B cell (primary cell): ENCODE results near the gene NCLN. TPM values are rescaled to one million over a fixed set of nuclear protein-coding genes. Genes with fewer than 3 reads are reported as not detected.

ENCODE experiments used
- ATAC-seq: fragments of 200-7000 bp; cut with Tn5 transposase; one replicate; pipeline ENCODE4 v1.10.0; 2021; ENCODE audit warnings: low read depth, mild to moderate bottlenecking, moderate number of reproducible peaks, moderate library complexity
- CTCF ChIA-PET: fragments of 350-600 bp; sonication (Branson Sonifier 250); formaldehyde crosslinking; loops from one replicate; lab custom pipeline; 2021; ENCODE audit warnings: antibody characterized with exemption, inconsistent platforms; lab: Charles Lee
- POLR2A ChIA-PET: fragments of 350-600 bp; sonication (Branson Sonifier 250); formaldehyde crosslinking; loops from one replicate; lab custom pipeline; 2021; ENCODE audit warnings: antibody characterized with exemption; lab: Charles Lee
- DNase-seq: peaks from one replicate; pipeline ENCODE4 v3.0.0; 2013
- H2AFZ ChIP-seq: 2 replicates; pipeline ENCODE4 v1.6.1; 2012; ENCODE audit warnings: mild to moderate bottlenecking, low read depth, low read length; ENCODE audit not compliant: insufficient read depth, poor library complexity, severe bottlenecking
- H3K27ac ChIP-seq, 2 donors: 1 replicate in 1 of 2; 2 replicates in 1 of 2; pipeline ENCODE4 v1.5.1; 2012 to 2013; ENCODE audit warnings: low read length in 2 of 2, mild to moderate bottlenecking in 2 of 2, moderate library complexity in 1 of 2
- H3K27me3 ChIP-seq, 4 experiments: fragments of 200-600 bp in 1 of 4; sonication (generic) in 1 of 4; replicated peaks in 1 of 4; 1 replicate in 2 of 4; 2 replicates in 2 of 4; pipeline versions ENCODE4 v1.6.1 to v1.7.0; 2013 to 2016; ENCODE audit warnings: low read length in 3 of 4, mild to moderate bottlenecking in 2 of 4, mixed read lengths in 1 of 4, moderate library complexity in 1 of 4; ENCODE audit not compliant: insufficient read depth in 4 of 4, control insufficient read depth in 3 of 4; ENCODE audit errors: control extremely low read depth in 1 of 4
- H3K36me3 ChIP-seq, 2 experiments: replicated peaks in 1 of 2; 1 replicate in 1 of 2; 2 replicates in 1 of 2; pipeline versions ENCODE4 v1.6.1 to v1.7.1; 2013; ENCODE audit warnings: low read length in 1 of 2; ENCODE audit not compliant: insufficient read depth in 2 of 2, control insufficient read depth in 1 of 2; ENCODE audit errors: control extremely low read depth in 1 of 2, extremely low read depth in 1 of 2
- H3K4me1 ChIP-seq, 2 donors: fragments of 200-600 bp in 1 of 2; sonication (generic) in 1 of 2; 1 replicate in 1 of 2; 2 replicates in 1 of 2; pipeline versions ENCODE4 v1.5.1 to v1.6.1; 2013 to 2017; ENCODE audit warnings: low read length in 2 of 2; ENCODE audit not compliant: control insufficient read depth in 2 of 2, insufficient read depth in 2 of 2
- H3K4me2 ChIP-seq: replicated peaks from 2 replicates; pipeline ENCODE3; 2012; ENCODE audit warnings: mild to moderate bottlenecking, low read depth, low read length; ENCODE audit not compliant: poor library complexity, severe bottlenecking
- H3K4me3 ChIP-seq, 5 experiments: fragments of 200-600 bp in 1 of 5; sonication (generic) in 1 of 5; 1 replicate in 3 of 5; 2 replicates in 2 of 5; pipeline versions ENCODE4 v1.5.1 to v1.7.0; 2011 to 2016; ENCODE audit warnings: low read length in 4 of 5, mild to moderate bottlenecking in 4 of 5, low read depth in 2 of 5, control low read depth in 1 of 5, moderate library complexity in 1 of 5; ENCODE audit not compliant: insufficient read depth in 1 of 5; ENCODE audit errors: control extremely low read depth in 1 of 5, extremely low read depth in 1 of 5
- H3K79me2 ChIP-seq: fragments of 200-600 bp; sonication (generic); one replicate; pipeline ENCODE4 v1.6.0; 2016; ENCODE audit warnings: low read length; ENCODE audit not compliant: control insufficient read depth, insufficient read depth
- H3K9ac ChIP-seq: fragments of 200-600 bp; sonication (generic); 2 replicates; pipeline ENCODE4 v1.6.1; 2017; ENCODE audit warnings: mild to moderate bottlenecking, low read length, moderate library complexity
- H3K9me3 ChIP-seq, 3 donors: one replicate each; pipeline versions ENCODE4 v1.6.1 to v1.7.1; 2013; ENCODE audit warnings: low read length in 2 of 3; ENCODE audit not compliant: control insufficient read depth in 2 of 3, insufficient read depth in 1 of 3; ENCODE audit errors: control extremely low read depth in 1 of 3
- H4K20me1 ChIP-seq: 2 replicates; pipeline ENCODE4 v1.6.0; 2012; ENCODE audit warnings: mild to moderate bottlenecking, low read length; ENCODE audit not compliant: insufficient read depth, control insufficient read depth, poor library complexity, severe bottlenecking
- H3K27ac Mint-ChIP-seq: one replicate; pipeline ENCODE4 v1.8.0; 2021; ENCODE audit warnings: mixed read lengths
- H3K27me3 Mint-ChIP-seq: one replicate; pipeline ENCODE4 v1.8.0; 2021; ENCODE audit warnings: mixed read lengths
- H3K4me1 Mint-ChIP-seq: one replicate; pipeline ENCODE4 v1.8.0; 2021; ENCODE audit warnings: mixed read lengths
- H3K4me3 Mint-ChIP-seq: one replicate; pipeline ENCODE4 v1.8.0; 2021; ENCODE audit warnings: mixed read lengths
- H3K9me3 Mint-ChIP-seq: one replicate; pipeline ENCODE4 v1.8.0; 2022; ENCODE audit warnings: mixed read lengths; ENCODE audit not compliant: insufficient read depth
- EZH2 ChIP-seq: IDR thresholded peaks from 2 replicates; pipeline ENCODE4 v1.6.1; 2012; ENCODE audit warnings: borderline replicate concordance, low read depth, mild to moderate bottlenecking, moderate library complexity, low read length; ENCODE audit not compliant: insufficient read depth, poor library complexity, severe bottlenecking
- WGBS: methylation state at CpG from one replicate; pipeline ENCODE4 v1.1.5; 2013; ENCODE audit warnings: missing lambda C conversion rate; ENCODE audit not compliant: insufficient coverage; 5-methylcytosine and 5-hydroxymethylcytosine counted together
- intact Hi-C: fragments of 100-400 bp; cut with micrococcal nuclease; formaldehyde crosslinking; loops from one replicate; pipeline ENCODE4 v1.10.0; 2022
- polyA plus RNA-seq: library from polyadenylated mRNA; depleted of rRNA; stranded (reverse); fragments of >200 nt; gene quantifications from 2 replicates; pipeline ENCODE4 v1.2.3, GENCODE V29; 2012
- total RNA-seq, 2 donors: library from RNA; stranded (reverse); fragments of 120-200 nt in 1 of 2; gene quantifications; 1 replicate in 1 of 2; 2 replicates in 1 of 2; pipeline versions ENCODE4 v1.2.3 to v1.2.4, GENCODE V29; 2013 to 2022
- TF ChIP-seq, protein P1 (sequence below): fragments of 200-600 bp; IDR thresholded peaks from one replicate; pipeline ENCODE4 v1.8.0; 2022; ENCODE audit warnings: antibody characterized with exemption, mild to moderate bottlenecking

The NCLN gene
- total and polyA plus RNA-seq, 2 donors (not counting 1 experiment from before 2014, with no cell fraction given): 55.0 to 82.0 TPM

- peak; percentile 85 for DNase-seq
- peaks cover 3% of the 10 kb centered on the region for H3K9me3 Mint-ChIP-seq
- 31% methylated on average over 15 of the region's 21 CpGs for WGBS
- ATAC-seq: peak; percentile 95
- no peaks in the 10 kb centered on the region for H4K20me1 ChIP-seq
- H3K9me3 ChIP-seq: peaks cover 0 to 11% (median 0%) of the 10 kb centered on the region in 3 donors
- no peak overlapping the region for H2AFZ ChIP-seq
- peaks cover 15% of the 10 kb centered on the region in 2 donors for H3K4me1 ChIP-seq
- CTCF ChIA-PET: interaction anchor here (0.6 to 1.0 kb wide), 2 partner anchors 25 to 26 kb away, joined by 3 to 4 read pairs; no protein-coding TSS in a partner anchor
- H3K4me3 ChIP-seq: peak overlapping the region in 1 of 5 experiments; percentile 4
- peaks cover 3% of the 10 kb centered on the region for H3K4me1 Mint-ChIP-seq
- intact Hi-C loops: loop anchor here (2.0 kb wide), 1 partner anchor 18 kb away; no protein-coding TSS in a partner anchor
- peak overlapping the region; percentile 68 for H3K27ac Mint-ChIP-seq
- POLR2A ChIA-PET: interaction anchor here (0.6 kb wide), 1 partner anchor 666 kb away, joined by 4 read pairs; no protein-coding TSS in a partner anchor
- TF ChIP-seq EZH2: no peak
- TF ChIP-seq, protein P1, sequence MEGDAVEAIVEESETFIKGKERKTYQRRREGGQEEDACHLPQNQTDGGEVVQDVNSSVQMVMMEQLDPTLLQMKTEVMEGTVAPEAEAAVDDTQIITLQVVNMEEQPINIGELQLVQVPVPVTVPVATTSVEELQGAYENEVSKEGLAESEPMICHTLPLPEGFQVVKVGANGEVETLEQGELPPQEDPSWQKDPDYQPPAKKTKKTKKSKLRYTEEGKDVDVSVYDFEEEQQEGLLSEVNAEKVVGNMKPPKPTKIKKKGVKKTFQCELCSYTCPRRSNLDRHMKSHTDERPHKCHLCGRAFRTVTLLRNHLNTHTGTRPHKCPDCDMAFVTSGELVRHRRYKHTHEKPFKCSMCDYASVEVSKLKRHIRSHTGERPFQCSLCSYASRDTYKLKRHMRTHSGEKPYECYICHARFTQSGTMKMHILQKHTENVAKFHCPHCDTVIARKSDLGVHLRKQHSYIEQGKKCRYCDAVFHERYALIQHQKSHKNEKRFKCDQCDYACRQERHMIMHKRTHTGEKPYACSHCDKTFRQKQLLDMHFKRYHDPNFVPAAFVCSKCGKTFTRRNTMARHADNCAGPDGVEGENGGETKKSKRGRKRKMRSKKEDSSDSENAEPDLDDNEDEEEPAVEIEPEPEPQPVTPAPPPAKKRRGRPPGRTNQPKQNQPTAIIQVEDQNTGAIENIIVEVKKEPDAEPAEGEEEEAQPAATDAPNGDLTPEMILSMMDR: no peak
- H3K4me2 ChIP-seq: peak overlapping the region; percentile 52
- peak overlapping the region; percentile 76 for H3K4me3 Mint-ChIP-seq
- no peaks in the 10 kb centered on the region for H3K27me3 ChIP-seq
- no peak overlapping the region for H3K27ac ChIP-seq
- H3K36me3 ChIP-seq: no peaks in the 10 kb centered on the region
- no peaks in the 10 kb centered on the region for H3K79me2 ChIP-seq
- H3K27me3 Mint-ChIP-seq: no peaks in the 10 kb centered on the region
- H3K9ac ChIP-seq: no peak overlapping the region
Observed at GRCh38 chr19:3154957-3155736, 30.6 kb upstream of the NCLN start.
